HG03571 (cell line): Measurements from ENCODE around the gene NOP10.
"Not testable (repeated sequence)": the region's sequence is repeated elsewhere in the genome, so short reads cannot be mapped to it uniquely, and the experiment has no call there.

ENCODE experiments used
- ATAC-seq: cut with Tn5 transposase; IDR thresholded peaks from one replicate; pipeline ENCODE4 v1.9.1; 2021; ENCODE audit not compliant: unreplicated experiment

Gene NOP10

GRCh38 chr15:34342737-34343575, at the start of gene NOP10, which contains the start of gene NUTM1:
Gene NOP10, minus strand, starts transcription at chr15:34343136. Its CDS starts 63 bp downstream, at chr15:34343073.
Gene NUTM1, plus strand, starts transcription at chr15:34343315. Its CDS starts 382 bp downstream, at chr15:34343697.
- peak; percentile 83 for ATAC-seq

DNA sequence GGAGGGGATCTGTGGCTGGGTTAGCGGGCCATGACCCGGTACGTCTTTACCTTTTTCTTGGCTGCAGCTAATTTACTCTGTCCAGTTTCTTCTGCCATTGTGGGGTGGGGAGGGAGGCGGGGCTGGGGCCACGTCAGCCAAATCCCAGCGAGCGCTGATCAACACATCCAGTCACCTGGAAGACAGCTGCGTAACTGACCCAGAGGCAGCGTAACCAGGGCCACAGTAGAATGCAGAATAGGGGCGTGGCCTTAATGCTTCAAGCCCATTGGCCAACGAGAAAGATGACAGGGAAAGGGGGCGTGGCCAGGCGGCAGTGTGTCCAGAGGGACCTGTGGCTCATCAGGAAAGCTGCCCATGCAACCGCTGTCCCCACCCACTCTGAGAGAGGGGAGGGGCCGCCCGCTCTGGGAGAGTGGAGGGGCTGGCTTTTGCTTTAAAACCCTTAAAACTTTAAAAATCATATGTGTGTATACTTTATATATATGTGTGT, 46.7 kb upstream of the NOP10 start:
- ATAC-seq = not testable (repeated sequence)

DNA sequence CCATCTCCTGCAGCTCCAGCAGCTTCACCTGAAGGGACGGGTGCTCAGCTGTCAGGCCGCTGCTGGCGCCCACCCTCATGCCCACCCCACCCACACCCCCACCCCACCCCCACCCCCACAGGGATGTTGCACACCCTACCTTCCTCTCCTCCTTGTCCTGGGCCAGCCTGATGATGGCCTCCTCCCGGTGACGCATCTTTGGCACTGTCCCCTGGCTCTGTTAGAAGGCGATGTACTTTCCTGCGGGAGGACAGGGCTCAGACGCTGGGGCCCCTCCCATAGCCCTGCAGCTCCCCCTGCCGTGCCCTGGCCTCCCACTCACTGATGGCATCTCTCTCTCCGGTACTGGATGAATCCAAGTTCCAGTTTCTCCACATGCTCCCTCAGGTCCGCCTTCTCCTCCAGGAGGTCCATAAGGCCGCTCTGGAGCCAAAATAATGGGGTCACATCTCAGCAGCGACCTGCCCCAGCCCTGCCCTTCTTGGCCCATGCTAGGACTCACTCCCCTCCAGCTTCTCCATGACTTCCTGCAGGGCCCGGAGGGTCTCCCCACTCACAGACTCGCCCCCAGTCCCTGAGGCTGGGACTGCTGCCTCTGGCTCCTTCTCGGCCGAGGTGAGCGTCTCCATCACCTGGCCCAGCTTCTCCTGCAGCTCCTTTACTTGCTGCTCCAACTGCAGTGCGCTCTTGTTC, 39.0 kb upstream of the NOP10 start:
- ATAC-seq = not testable (repeated sequence)

- ATAC-seq = not testable (repeated sequence)
Measured at GRCh38 chr15:34380491-34380890, 37.6 kb upstream of the NOP10 start.

- ATAC-seq = no peak
Measured at GRCh38 chr15:34376856-34377255, 33.9 kb upstream of the NOP10 start.

DNA sequence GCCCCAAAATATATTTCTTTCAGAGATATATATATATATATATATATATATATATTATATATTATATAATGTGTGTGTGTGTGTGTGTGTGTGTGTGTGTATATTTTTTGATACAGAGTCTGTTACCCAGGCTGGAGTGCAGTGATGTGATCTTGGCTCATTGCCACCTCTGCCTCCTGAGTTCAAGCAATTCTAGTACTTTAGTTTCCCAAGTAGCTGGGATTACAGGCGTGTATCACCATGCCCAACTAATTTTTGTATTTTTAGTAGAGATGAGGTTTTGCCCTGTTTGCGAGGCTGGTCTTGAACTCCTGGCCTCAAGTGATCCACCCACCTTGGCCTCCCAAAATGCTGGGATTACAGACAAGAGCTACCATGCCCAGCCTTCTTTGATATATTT, 32.6 kb upstream of the NOP10 start:
- not testable (repeated sequence) for ATAC-seq

DNA sequence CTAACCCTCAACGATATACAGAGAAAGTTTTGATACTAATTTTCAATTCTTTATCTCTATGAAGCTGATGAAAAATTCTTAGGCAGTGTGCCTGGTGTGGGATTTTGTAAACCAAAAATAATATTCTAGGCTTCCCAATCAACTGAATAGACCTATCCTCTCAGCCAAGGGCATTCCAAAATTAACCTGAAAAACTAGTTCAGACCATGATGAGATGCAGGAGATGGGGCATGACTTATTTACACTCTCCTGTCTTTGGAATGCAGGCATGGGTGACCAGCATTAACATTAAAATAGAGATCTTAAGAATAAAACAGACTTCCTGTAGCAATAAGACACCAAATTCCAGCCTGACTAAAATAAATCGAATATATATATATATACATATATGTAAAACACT, 31.9 kb upstream of the NOP10 start:
- no peak for ATAC-seq

DNA sequence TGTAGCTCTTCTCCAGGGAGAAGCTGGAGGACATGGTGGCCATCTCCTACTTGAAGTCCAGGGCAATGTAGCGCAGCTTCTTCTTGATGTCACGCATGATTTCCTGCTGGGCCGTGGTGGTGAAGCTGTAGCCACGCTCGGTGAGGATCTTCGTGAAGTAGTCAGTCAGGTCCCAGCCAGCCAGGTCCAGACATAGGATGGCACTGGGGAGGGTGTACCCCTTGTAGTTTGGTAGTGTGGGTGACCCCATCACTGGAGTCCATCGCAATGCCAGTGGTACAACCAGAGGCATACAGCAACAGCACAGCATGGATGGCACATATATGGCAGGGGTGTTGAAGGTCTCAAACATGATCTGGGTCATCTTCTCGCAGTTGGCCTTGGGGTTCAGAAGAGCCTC, 31.0 kb upstream of the NOP10 start:
- ATAC-seq = no peak

DNA sequence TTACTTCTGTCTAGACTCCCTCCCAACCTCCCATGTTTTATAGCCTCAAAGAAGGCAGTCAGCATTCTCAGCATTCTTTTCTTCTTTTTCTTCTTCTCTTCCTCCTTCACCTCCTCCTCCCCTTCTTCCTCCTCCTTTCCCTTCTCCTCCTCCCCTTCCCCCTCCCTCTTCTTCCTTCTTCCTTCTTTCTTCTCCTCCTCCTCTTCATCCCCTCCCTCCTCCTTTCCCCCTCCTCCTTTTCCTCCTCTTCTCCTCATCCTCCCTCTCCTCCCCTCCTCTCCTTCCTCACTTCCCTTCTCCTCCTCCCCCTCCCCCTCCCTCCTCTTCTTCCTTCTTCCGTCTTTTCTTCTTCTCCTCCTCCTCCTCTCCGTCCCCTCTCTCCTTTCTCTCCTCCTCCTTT, 27.7 kb upstream of the NOP10 start:
- no peak for ATAC-seq

- ATAC-seq = no peak
Measured at GRCh38 chr15:34370129-34370528, 27.2 kb upstream of the NOP10 start.

GRCh38 chr15:34367101-34368081, 24.5 kb upstream of the NOP10 start, which contains the start of gene LPCAT4:
Gene LPCAT4, minus strand, starts transcription at chr15:34367196. Its CDS starts 96 bp downstream, at chr15:34367100.
- ATAC-seq = peak; percentile 76

GRCh38 chr15:34366271-34367065, 23.5 kb upstream of the NOP10 start:
- no peak for ATAC-seq

GRCh38 chr15:34365836-34366235, 22.9 kb upstream of the NOP10 start:
- no peak for ATAC-seq

- no peak for ATAC-seq
Measured at GRCh38 chr15:34365091-34365825, 22.3 kb upstream of the NOP10 start.

- ATAC-seq = no peak
Measured at GRCh38 chr15:34364041-34364440, 21.1 kb upstream of the NOP10 start.

DNA sequence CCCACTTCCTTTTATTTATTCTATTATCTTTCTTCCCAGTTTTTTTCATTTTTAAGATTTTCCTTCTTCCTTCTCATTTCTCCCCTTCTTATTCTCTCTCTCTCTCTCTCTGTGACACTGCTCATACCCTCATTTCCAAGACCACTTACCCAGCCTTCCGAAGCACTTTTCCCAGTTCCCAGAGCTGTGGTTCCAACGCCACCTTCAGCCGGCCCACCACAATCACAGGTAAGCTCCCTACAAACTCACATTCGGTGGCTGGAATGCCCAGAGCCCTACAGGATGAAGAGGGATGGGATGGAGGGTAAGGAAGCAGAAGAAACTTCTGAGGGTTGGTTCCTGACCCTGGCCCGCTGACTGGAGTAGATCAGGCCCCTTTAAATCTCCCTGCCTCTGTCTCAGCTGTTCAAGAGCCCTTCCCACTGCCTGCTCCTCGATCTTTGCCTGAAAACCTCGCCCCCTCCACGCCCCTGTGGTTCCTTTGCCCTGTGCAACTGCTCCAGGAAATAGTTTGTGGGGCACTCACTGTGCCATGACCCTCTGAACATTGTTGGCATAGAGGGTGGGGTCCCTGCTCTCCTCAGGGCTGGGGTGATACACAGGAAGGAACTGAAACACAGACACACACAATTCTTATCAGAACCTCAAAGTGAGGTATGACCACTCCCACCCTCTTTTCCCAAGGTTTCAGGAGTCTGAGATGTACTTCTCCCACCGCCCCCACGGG, 19.3 kb upstream of the NOP10 start:
- no peak for ATAC-seq

GRCh38 chr15:34361278-34361677, 18.3 kb upstream of the NOP10 start:
- ATAC-seq = no peak

DNA sequence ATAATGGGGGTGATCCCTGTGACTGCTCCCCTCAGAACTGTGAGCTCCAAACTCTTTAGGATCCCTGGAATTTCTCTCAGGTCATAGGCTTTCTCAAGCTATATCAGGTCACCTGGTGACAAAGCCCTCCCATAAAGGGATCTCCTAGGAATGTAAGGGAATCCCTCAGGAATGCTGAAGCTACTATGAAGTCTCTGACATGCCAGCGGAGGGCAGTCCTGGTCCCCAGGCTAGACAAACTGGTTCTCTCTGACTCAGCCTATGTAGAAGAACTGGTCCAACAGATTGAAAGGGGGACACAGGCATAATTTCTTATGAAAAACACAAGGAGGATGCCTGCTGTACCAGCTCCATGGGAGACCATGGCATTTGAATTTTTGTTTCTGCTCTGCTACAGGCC, 17.4 kb upstream of the NOP10 start:
- ATAC-seq = no peak

DNA sequence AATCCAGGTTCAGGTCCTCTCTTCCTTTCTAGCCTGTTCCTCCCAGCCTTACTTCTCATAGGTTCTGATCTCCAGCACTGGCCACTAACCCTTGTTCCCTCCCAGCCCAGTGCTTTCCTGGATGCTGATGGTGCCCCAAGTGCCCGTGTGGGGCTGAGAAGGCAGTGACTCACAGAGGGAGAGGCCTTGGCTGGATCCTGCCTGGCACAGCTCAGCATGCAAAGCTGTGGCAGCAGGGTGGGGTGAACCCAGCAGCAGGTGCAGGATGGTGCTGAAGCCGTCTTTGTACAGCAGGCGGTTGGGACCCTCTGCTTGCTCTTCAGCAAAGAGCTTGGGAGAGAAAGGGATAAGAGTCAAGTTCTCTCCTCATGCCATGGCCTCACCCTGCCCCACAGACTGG, 16.5 kb upstream of the NOP10 start:
- ATAC-seq = no peak
